ENCODE results near the gene CDH26.

Gene CDH26

GRCh38 chr20:60063739-60064380 is 105.6 kb downstream of the CDH26 start:
- no peak for DNase-seq

Data from fibroblast of skin of back (primary cell).